Calu3 (cell line): ENCODE results near the gene SIPA1L3. TPM values are rescaled to one million over a fixed set of nuclear protein-coding genes. Genes with fewer than 3 reads are reported as not detected.

Experiments
- BruUV-seq: library from RNA; stranded (reverse); fragments of 400-500 nt; replicated peaks from 2 replicates; lab custom pipeline; 2021; lab: Mats Ljungman, UMichigan
- CTCF ChIA-PET: fragments of 300-600 bp; sonication (Branson Sonifier 250); formaldehyde crosslinking; loops from one replicate; lab custom pipeline; 2022; ENCODE audit warnings: antibody characterized with exemption; lab: Charles Lee
- DNase-seq: peaks from one replicate; pipeline ENCODE4 v3.0.0; 2022
- H3K27ac Mint-ChIP-seq: one replicate; pipeline ENCODE4 v1.8.0; 2022; ENCODE audit warnings: mixed read lengths; ENCODE audit not compliant: unreplicated experiment
- H3K27me3 Mint-ChIP-seq: one replicate; pipeline ENCODE4 v1.8.0; 2022; ENCODE audit warnings: mixed read lengths; ENCODE audit not compliant: unreplicated experiment
- H3K36me3 Mint-ChIP-seq: one replicate; pipeline ENCODE4 v1.8.0; 2022; ENCODE audit warnings: mild to moderate bottlenecking, moderate library complexity, mixed read lengths; ENCODE audit not compliant: insufficient read depth, unreplicated experiment
- H3K4me1 Mint-ChIP-seq: one replicate; pipeline ENCODE4 v1.8.0; 2022; ENCODE audit warnings: mild to moderate bottlenecking, low read depth, mixed read lengths; ENCODE audit not compliant: unreplicated experiment
- H3K4me3 Mint-ChIP-seq: one replicate; pipeline ENCODE4 v1.8.0; 2022; ENCODE audit warnings: mild to moderate bottlenecking, low read depth, moderate library complexity, mixed read lengths; ENCODE audit not compliant: unreplicated experiment
- H3K9me3 Mint-ChIP-seq: one replicate; pipeline ENCODE4 v1.8.0; 2022; ENCODE audit warnings: low read depth, mixed read lengths; ENCODE audit not compliant: unreplicated experiment
- intact Hi-C: fragments of 100-400 bp; cut with micrococcal nuclease; formaldehyde crosslinking; loops from one replicate; pipeline ENCODE4 v1.10.0; 2022; ENCODE audit not compliant: unreplicated experiment
- total RNA-seq: library from RNA; stranded (reverse); gene quantifications from 2 replicates; pipeline ENCODE4 v1.2.3, GENCODE V29; 2022
- TF ChIP-seq, protein P1 (sequence below): fragments of 200-600 bp; IDR thresholded peaks from one replicate; pipeline ENCODE4 v1.8.0; 2022; ENCODE audit warnings: antibody characterized with exemption; ENCODE audit not compliant: unreplicated experiment

SIPA1L3 gene
- total RNA-seq, 1 experiment from 2014 or later = 127 TPM

DNA sequence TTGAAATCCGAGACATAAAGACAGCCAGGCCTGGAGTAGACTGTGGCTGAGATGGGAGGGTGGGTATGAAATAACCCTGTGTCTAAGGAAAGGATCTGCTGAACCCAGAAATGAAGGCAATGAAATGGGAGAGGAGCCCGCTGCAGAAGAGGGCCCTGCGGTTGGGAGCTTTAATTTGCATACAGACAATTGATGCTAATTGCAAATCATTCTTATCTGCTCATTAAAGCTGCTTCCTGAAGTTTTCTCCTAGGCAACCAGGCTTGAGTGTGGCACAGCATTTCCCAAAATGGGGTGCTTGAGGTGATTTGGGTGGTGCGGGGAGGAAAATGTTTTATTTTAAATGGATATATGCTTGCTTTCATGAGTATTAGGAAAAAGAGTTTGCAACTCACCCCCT, 261.6 kb downstream of the SIPA1L3 start:
- no peaks in the 10 kb centered on the region for H3K9me3 Mint-ChIP-seq
- TF ChIP-seq, protein P1, sequence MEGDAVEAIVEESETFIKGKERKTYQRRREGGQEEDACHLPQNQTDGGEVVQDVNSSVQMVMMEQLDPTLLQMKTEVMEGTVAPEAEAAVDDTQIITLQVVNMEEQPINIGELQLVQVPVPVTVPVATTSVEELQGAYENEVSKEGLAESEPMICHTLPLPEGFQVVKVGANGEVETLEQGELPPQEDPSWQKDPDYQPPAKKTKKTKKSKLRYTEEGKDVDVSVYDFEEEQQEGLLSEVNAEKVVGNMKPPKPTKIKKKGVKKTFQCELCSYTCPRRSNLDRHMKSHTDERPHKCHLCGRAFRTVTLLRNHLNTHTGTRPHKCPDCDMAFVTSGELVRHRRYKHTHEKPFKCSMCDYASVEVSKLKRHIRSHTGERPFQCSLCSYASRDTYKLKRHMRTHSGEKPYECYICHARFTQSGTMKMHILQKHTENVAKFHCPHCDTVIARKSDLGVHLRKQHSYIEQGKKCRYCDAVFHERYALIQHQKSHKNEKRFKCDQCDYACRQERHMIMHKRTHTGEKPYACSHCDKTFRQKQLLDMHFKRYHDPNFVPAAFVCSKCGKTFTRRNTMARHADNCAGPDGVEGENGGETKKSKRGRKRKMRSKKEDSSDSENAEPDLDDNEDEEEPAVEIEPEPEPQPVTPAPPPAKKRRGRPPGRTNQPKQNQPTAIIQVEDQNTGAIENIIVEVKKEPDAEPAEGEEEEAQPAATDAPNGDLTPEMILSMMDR = no peak
- H3K4me1 Mint-ChIP-seq = no peaks in the 10 kb centered on the region
- no peak overlapping the region for H3K4me3 Mint-ChIP-seq
- CTCF ChIA-PET = interaction anchor here (0.6 kb wide), 1 partner anchor 1055 kb away, joined by 3 read pairs; no protein-coding TSS in a partner anchor
- H3K36me3 Mint-ChIP-seq = peaks cover 48% of the 10 kb centered on the region
- H3K27ac Mint-ChIP-seq = no peak overlapping the region
- no peak for DNase-seq
- intact Hi-C loops = no loop called here
- H3K27me3 Mint-ChIP-seq = no peaks in the 10 kb centered on the region
- BruUV-seq = no TSS peak

DNA sequence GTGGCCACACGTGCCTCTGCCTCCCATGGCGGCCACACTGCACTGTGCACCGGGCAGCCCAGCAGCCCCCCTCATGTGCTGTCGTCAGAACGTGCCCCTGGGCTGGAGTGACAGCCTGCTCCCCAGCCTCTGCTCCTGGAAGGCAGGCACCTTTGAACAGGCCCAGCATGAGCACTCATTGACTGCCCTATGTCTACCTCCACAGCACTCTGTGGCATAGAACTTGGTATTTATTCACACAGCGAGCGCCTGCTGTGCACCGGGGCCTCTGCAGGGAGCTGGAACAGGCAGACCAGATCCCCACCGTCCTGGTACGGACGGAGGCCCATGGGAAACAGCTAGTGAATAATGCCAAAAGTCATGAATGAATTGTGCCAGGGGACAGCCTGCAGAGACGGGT, 263.3 kb downstream of the SIPA1L3 start:
- Mint-ChIP-seq H3K27ac (no peak overlapping the region), H3K27me3 (no peaks in the 10 kb centered on the region), H3K4me1 (no peaks in the 10 kb centered on the region), H3K4me3 (no peak overlapping the region), H3K9me3 (no peaks in the 10 kb centered on the region), H3K36me3 (peaks cover 43% of the 10 kb centered on the region)
- no TSS peak for BruUV-seq
- CTCF ChIA-PET = no interaction called here
- no peak for DNase-seq
- TF ChIP-seq, protein P1 = no peak
- intact Hi-C loops = no loop called here

DNA sequence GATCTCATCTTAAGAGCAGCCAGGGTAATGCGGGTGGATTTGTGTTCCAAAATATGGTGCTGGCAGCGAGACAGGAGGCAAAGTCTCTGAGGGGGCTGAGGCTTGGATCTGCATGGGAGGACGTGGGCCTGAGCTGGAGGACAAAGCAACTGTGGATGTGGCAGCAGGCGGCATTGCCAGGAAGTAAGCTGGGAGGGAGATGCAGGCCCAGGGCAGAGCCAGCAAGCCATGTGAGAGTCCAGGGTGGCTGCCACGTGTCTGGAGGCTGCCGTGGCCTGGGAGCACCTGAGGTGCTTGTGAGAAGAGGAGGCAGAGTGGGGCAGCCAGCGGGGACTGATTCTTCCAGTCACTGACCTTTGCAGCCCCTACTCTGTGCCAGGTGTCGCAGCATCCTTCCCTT, 265.0 kb downstream of the SIPA1L3 start:
- no TSS peak for BruUV-seq
- Mint-ChIP-seq H3K4me3 (no peak overlapping the region), H3K36me3 (peaks cover 33% of the 10 kb centered on the region), H3K27me3 (no peaks in the 10 kb centered on the region), H3K9me3 (no peaks in the 10 kb centered on the region), H3K27ac (peak overlapping the region; percentile 33), H3K4me1 (no peaks in the 10 kb centered on the region)
- DNase-seq = no peak
- CTCF ChIA-PET = interaction anchor here (0.5 to 0.8 kb wide), 2 partner anchors 229 to 266 kb away, joined by 3 read pairs; no protein-coding TSS in a partner anchor
- intact Hi-C loops = no loop called here
- TF ChIP-seq, protein P1 = no peak

DNA sequence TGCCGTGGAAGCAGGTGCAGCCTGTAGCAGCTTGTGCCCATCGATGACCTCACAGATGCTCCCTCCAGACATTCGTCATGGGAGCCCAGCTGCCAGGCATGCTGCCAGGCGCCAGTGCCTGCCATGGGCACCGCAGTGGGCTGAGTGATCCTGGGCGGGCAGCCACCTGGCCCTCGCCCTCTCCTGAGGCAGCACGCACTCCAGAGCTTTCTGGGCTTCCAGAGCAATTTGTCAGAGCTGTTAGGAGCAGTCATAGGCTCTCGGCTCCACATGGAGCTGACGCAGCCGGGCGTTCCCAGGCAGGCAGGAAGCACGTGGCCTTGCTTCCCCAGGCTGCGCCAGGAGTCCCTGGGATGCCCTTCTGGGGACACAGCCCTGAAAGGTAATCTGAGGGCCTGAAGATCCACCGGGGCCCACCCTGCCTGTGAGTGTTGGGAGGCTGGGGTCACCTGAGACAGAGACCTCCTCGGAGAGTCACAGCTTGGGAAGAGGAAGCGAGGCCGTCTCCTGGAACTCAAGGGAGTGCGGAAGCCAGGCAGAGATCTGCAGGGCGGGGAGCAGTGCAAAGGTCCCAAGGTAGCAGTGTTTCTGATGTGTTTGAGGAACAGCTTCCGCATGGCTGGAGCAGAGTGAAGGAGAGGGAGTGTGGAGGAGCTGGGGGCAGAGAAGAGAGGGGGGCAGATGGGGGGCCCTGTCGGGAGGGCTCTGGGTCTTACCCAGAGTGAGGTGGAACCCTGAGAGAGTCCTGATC, 266.5 kb downstream of the SIPA1L3 start:
- BruUV-seq = no TSS peak
- Mint-ChIP-seq H3K4me1 (no peaks in the 10 kb centered on the region), H3K9me3 (no peaks in the 10 kb centered on the region), H3K27me3 (no peaks in the 10 kb centered on the region), H3K36me3 (peaks cover 25% of the 10 kb centered on the region), H3K4me3 (no peak overlapping the region), H3K27ac (no peak overlapping the region)
- intact Hi-C loops = no loop called here
- DNase-seq = no peak
- CTCF ChIA-PET = no interaction called here
- TF ChIP-seq, protein P1 = no peak
